Measurements from ENCODE around the gene TBC1D3B.
"Not testable (repeated sequence)": the region's sequence is repeated elsewhere in the genome, so short reads cannot be mapped to it uniquely, and the experiment has no call there.

Gene TBC1D3B

DNA sequence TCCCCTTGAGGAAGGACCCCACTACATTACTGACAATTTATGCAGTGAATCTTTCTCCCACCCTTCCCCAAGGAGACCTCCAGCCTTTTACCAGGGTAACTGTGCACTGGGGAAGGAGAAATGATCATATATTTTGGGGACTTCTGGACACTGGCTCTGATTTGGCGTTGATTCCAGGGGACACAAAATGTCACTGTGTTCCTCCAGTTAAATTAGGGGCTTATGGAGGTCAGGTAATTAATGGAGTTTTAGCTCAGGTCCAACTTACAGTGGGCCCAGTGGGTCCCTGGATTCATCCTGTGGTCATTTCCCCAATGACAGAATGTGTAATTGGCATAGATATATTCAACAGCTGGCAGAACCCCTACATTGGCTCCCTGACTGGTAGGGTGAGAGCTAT is 43.1 kb upstream of the TBC1D3B start:
- H3K27me3 ChIP-seq (ENCODE audit: control insufficient read depth in 3 of 3, insufficient read depth in 3 of 3, low read depth in 1 of 3, low read length in 3 of 3); H3K18ac ChIP-seq (ENCODE audit: low read length); H3K4me1 ChIP-seq (ENCODE audit: control insufficient read depth in 2 of 2, insufficient read depth in 1 of 2, low read depth in 1 of 2, low read length in 2 of 2); H2BK15ac ChIP-seq (ENCODE audit: low read length); H3K9me3 ChIP-seq (replicated peaks in 1 of 2; ENCODE audit: control insufficient read depth in 2 of 2, insufficient read depth in 1 of 2, low read depth in 1 of 2, low read length in 2 of 2); H2BK5ac ChIP-seq (ENCODE audit: low read length); H3K14ac ChIP-seq (ENCODE audit: low read length); H2BK120ac ChIP-seq (ENCODE audit: low read depth, low read length); H3K4me3 ChIP-seq (ENCODE audit: low read length in 2 of 2); H3K36me3 ChIP-seq (replicated peaks in 1 of 2; ENCODE audit: control insufficient read depth in 2 of 2, insufficient read depth in 2 of 2, low read length in 2 of 2); H3K4me2 ChIP-seq (ENCODE audit: insufficient read depth, low read length, poor library complexity, severe bottlenecking); H3K9ac ChIP-seq (ENCODE audit: low read depth, low read length, poor library complexity); H3K23ac ChIP-seq (ENCODE audit: low read depth, low read length, poor library complexity); H3K79me1 ChIP-seq (ENCODE audit: low read depth, low read length); H3K4ac ChIP-seq (ENCODE audit: low read length); H2AK5ac ChIP-seq (ENCODE audit: low read depth, low read length); H2BK12ac ChIP-seq (ENCODE audit: low read length); H4K91ac ChIP-seq (ENCODE audit: low read depth, low read length, poor library complexity); H3K27ac ChIP-seq (replicated peaks; ENCODE audit: low read length); DNase-seq (ENCODE audit: low spot score); H2AFZ ChIP-seq (ENCODE audit: low read length); H4K8ac ChIP-seq (ENCODE audit: low read depth, low read length): not testable (repeated sequence)
- WGBS, 2 donors (ENCODE audit: extremely low coverage in 2 of 2, insufficient read length in 2 of 2, insufficient replicate concordance in 1 of 2): no CpG with 5 or more reads among the region's 1 CpG

- H4K91ac ChIP-seq (ENCODE audit: low read depth, low read length, poor library complexity); H3K23ac ChIP-seq (ENCODE audit: low read depth, low read length, poor library complexity); H2BK12ac ChIP-seq (ENCODE audit: low read length); H4K8ac ChIP-seq (ENCODE audit: low read depth, low read length); H2BK15ac ChIP-seq (ENCODE audit: low read length); H3K79me1 ChIP-seq (ENCODE audit: low read depth, low read length); H3K4me1 ChIP-seq (ENCODE audit: control insufficient read depth in 2 of 2, insufficient read depth in 1 of 2, low read depth in 1 of 2, low read length in 2 of 2); H3K9me3 ChIP-seq (replicated peaks in 1 of 2; ENCODE audit: control insufficient read depth in 2 of 2, insufficient read depth in 1 of 2, low read depth in 1 of 2, low read length in 2 of 2); H3K9ac ChIP-seq (ENCODE audit: low read depth, low read length, poor library complexity); H3K18ac ChIP-seq (ENCODE audit: low read length); H3K27ac ChIP-seq (replicated peaks; ENCODE audit: low read length); H3K4me2 ChIP-seq (ENCODE audit: insufficient read depth, low read length, poor library complexity, severe bottlenecking); H3K4me3 ChIP-seq (ENCODE audit: low read length in 2 of 2); H2AK5ac ChIP-seq (ENCODE audit: low read depth, low read length); DNase-seq (ENCODE audit: low spot score); H2AFZ ChIP-seq (ENCODE audit: low read length); H2BK5ac ChIP-seq (ENCODE audit: low read length); H3K14ac ChIP-seq (ENCODE audit: low read length); H3K4ac ChIP-seq (ENCODE audit: low read length); H3K27me3 ChIP-seq (ENCODE audit: control insufficient read depth in 3 of 3, insufficient read depth in 3 of 3, low read depth in 1 of 3, low read length in 3 of 3); H3K36me3 ChIP-seq (replicated peaks in 1 of 2; ENCODE audit: control insufficient read depth in 2 of 2, insufficient read depth in 2 of 2, low read length in 2 of 2): not testable (repeated sequence)
- peak overlapping the region; percentile 41 for H2BK120ac ChIP-seq (ENCODE audit: low read depth, low read length)
- WGBS, 2 donors (ENCODE audit: extremely low coverage in 2 of 2, insufficient read length in 2 of 2, insufficient replicate concordance in 1 of 2): no CpG with 5 or more reads among the region's 7 CpGs
These were observed 39.2 kb upstream of the TBC1D3B start for GRCh38 chr17:36215406-36216308.

GRCh38 chr17:36214918-36215317 is 38.5 kb upstream of the TBC1D3B start:
- H2BK15ac ChIP-seq (ENCODE audit: low read length): no peak overlapping the region
- no peaks in the 10 kb centered on the region for H3K79me1 ChIP-seq (ENCODE audit: low read depth, low read length)
- no peaks in the 10 kb centered on the region for H3K9me3 ChIP-seq (replicated peaks in 1 of 2; ENCODE audit: control insufficient read depth in 2 of 2, insufficient read depth in 1 of 2, low read depth in 1 of 2, low read length in 2 of 2)
- no peak overlapping the region for H3K4me3 ChIP-seq (ENCODE audit: low read length in 2 of 2)
- H3K36me3 ChIP-seq (replicated peaks in 1 of 2; ENCODE audit: control insufficient read depth in 2 of 2, insufficient read depth in 2 of 2, low read length in 2 of 2): no peaks in the 10 kb centered on the region
- DNase-seq (ENCODE audit: low spot score): no peak
- H2AFZ ChIP-seq (ENCODE audit: low read length): no peak overlapping the region
- H3K4me1 ChIP-seq (ENCODE audit: control insufficient read depth in 2 of 2, insufficient read depth in 1 of 2, low read depth in 1 of 2, low read length in 2 of 2): peaks cover 4 to 7% of the 10 kb centered on the region in 2 donors
- H4K91ac ChIP-seq (ENCODE audit: low read depth, low read length, poor library complexity): no peak overlapping the region
- H4K8ac ChIP-seq (ENCODE audit: low read depth, low read length): no peak overlapping the region
- no peak overlapping the region for H2BK120ac ChIP-seq (ENCODE audit: low read depth, low read length)
- H3K27me3 ChIP-seq (ENCODE audit: control insufficient read depth in 3 of 3, insufficient read depth in 3 of 3, low read depth in 1 of 3, low read length in 3 of 3): peaks cover 0 to 8% (median 0%) of the 10 kb centered on the region in 3 experiments
- H3K4me2 ChIP-seq (ENCODE audit: insufficient read depth, low read length, poor library complexity, severe bottlenecking): no peak overlapping the region
- H2AK5ac ChIP-seq (ENCODE audit: low read depth, low read length): no peak overlapping the region
- H2BK5ac ChIP-seq (ENCODE audit: low read length): no peak overlapping the region
- H3K18ac ChIP-seq (ENCODE audit: low read length): no peak overlapping the region
- no peak overlapping the region for H3K4ac ChIP-seq (ENCODE audit: low read length)
- no peak overlapping the region for H3K14ac ChIP-seq (ENCODE audit: low read length)
- no peak overlapping the region for H3K27ac ChIP-seq (replicated peaks; ENCODE audit: low read length)
- no peak overlapping the region for H3K9ac ChIP-seq (ENCODE audit: low read depth, low read length, poor library complexity)
- no peak overlapping the region for H3K23ac ChIP-seq (ENCODE audit: low read depth, low read length, poor library complexity)
- H2BK12ac ChIP-seq (ENCODE audit: low read length): no peak overlapping the region

DNA sequence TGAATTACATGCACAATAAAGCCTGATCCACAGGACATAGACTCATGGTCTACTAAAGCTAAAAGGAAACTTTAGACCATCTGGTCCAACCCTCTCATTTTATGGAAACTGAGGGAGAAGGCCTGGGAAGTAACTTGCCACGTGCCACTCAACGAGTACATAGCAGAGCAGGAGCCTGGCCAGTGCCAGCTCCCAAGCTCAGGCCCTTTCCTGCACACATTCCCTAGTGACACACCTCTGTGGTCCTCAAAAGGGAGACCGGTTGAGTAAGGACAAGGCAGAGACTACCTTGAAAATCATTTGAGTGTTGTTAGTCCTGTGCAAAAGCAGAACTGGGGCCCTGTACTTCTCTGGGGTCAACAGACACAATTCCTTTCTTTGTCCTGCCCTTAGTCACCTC is 37.3 kb upstream of the TBC1D3B start:
- no peak overlapping the region for H3K18ac ChIP-seq (ENCODE audit: low read length)
- peaks cover 0 to 8% (median 0%) of the 10 kb centered on the region in 3 experiments for H3K27me3 ChIP-seq (ENCODE audit: control insufficient read depth in 3 of 3, insufficient read depth in 3 of 3, low read depth in 1 of 3, low read length in 3 of 3)
- no peak overlapping the region for H3K27ac ChIP-seq (replicated peaks; ENCODE audit: low read length)
- no peaks in the 10 kb centered on the region for H3K36me3 ChIP-seq (replicated peaks in 1 of 2; ENCODE audit: control insufficient read depth in 2 of 2, insufficient read depth in 2 of 2, low read length in 2 of 2)
- no peak overlapping the region for H2BK5ac ChIP-seq (ENCODE audit: low read length)
- no peak overlapping the region for H4K91ac ChIP-seq (ENCODE audit: low read depth, low read length, poor library complexity)
- H2BK15ac ChIP-seq (ENCODE audit: low read length): no peak overlapping the region
- no peak overlapping the region for H4K8ac ChIP-seq (ENCODE audit: low read depth, low read length)
- H2AK5ac ChIP-seq (ENCODE audit: low read depth, low read length): no peak overlapping the region
- H2AFZ ChIP-seq (ENCODE audit: low read length): no peak overlapping the region
- no peak overlapping the region for H3K4ac ChIP-seq (ENCODE audit: low read length)
- H3K4me2 ChIP-seq (ENCODE audit: insufficient read depth, low read length, poor library complexity, severe bottlenecking): no peak overlapping the region
- DNase-seq (ENCODE audit: low spot score): no peak
- peaks cover 4 to 7% of the 10 kb centered on the region in 2 donors for H3K4me1 ChIP-seq (ENCODE audit: control insufficient read depth in 2 of 2, insufficient read depth in 1 of 2, low read depth in 1 of 2, low read length in 2 of 2)
- H2BK120ac ChIP-seq (ENCODE audit: low read depth, low read length): no peak overlapping the region
- H3K9me3 ChIP-seq (replicated peaks in 1 of 2; ENCODE audit: control insufficient read depth in 2 of 2, insufficient read depth in 1 of 2, low read depth in 1 of 2, low read length in 2 of 2): no peaks in the 10 kb centered on the region
- H3K23ac ChIP-seq (ENCODE audit: low read depth, low read length, poor library complexity): no peak overlapping the region
- no peak overlapping the region for H3K9ac ChIP-seq (ENCODE audit: low read depth, low read length, poor library complexity)
- H3K4me3 ChIP-seq (ENCODE audit: low read length in 2 of 2): no peak overlapping the region
- H3K14ac ChIP-seq (ENCODE audit: low read length): peak overlapping the region; percentile 56
- WGBS, 2 donors (ENCODE audit: extremely low coverage in 2 of 2, insufficient read length in 2 of 2, insufficient replicate concordance in 1 of 2): no CpG with 5 or more reads among the region's 3 CpGs
- no peak overlapping the region for H2BK12ac ChIP-seq (ENCODE audit: low read length)
- H3K79me1 ChIP-seq (ENCODE audit: low read depth, low read length): no peaks in the 10 kb centered on the region
